Keratinocyte (primary cell): ENCODE data around the gene CHIT1. TPM values are rescaled to one million over a fixed set of nuclear protein-coding genes. Genes with fewer than 3 reads are reported as not detected.

Experiments
- DNase-seq: peaks from one replicate; pipeline ENCODE4 v3.0.0-alpha.2; 2011; ENCODE audit warnings: low read depth, missing footprints, low spot score
- FAIRE-seq: peaks from 2 replicates; lab custom pipeline; 2011; peaks lifted over from hg19 to GRCh38; lab: Jason Lieb, UNC
- H2AFZ ChIP-seq: 2 replicates; pipeline ENCODE4 v1.6.0; 2012; ENCODE audit warnings: low read length, control low read depth, inconsistent platforms; ENCODE audit not compliant: control insufficient read depth
- H3K27ac ChIP-seq: 2 replicates; pipeline ENCODE4 v1.5.1; 2011; ENCODE audit warnings: low read length; ENCODE audit not compliant: control insufficient read depth, insufficient read depth
- H3K27me3 ChIP-seq: 3 replicates; pipeline ENCODE4 v1.6.0; 2011; ENCODE audit warnings: low read length; ENCODE audit not compliant: control insufficient read depth, insufficient read depth; ENCODE audit errors: extremely low read depth
- H3K36me3 ChIP-seq, 2 experiments: 2 replicates in 1 of 2; 3 replicates in 1 of 2; pipeline ENCODE4 v1.5.1; 2011; ENCODE audit warnings: low read length in 2 of 2, mild to moderate bottlenecking in 1 of 2; ENCODE audit not compliant: control insufficient read depth in 2 of 2, insufficient read depth in 2 of 2; ENCODE audit errors: extremely low read depth in 1 of 2
- H3K4me1 ChIP-seq: 3 replicates; pipeline ENCODE4 v1.5.1; 2011; ENCODE audit warnings: low read length; ENCODE audit not compliant: control insufficient read depth, insufficient read depth; ENCODE audit errors: extremely low read depth
- H3K4me2 ChIP-seq: 3 replicates; pipeline ENCODE4 v1.6.0; 2011; ENCODE audit warnings: low read depth, low read length; ENCODE audit not compliant: control insufficient read depth, insufficient read depth; ENCODE audit errors: extremely low read depth
- H3K4me3 ChIP-seq, 3 experiments: fragments of 200-600 bp in 1 of 3; sonication (generic) in 1 of 3; 2 replicates in 2 of 3; 3 replicates in 1 of 3; pipeline ENCODE4 v1.5.1; 2011 to 2016; ENCODE audit warnings: low read length in 3 of 3, mild to moderate bottlenecking in 3 of 3, control low read depth in 2 of 3, inconsistent platforms in 1 of 3, low read depth in 1 of 3, mixed read lengths in 1 of 3, mixed run types in 1 of 3, moderate library complexity in 1 of 3; ENCODE audit not compliant: control insufficient read depth in 2 of 3, insufficient read depth in 2 of 3; ENCODE audit errors: extremely low read depth in 1 of 3
- H3K79me2 ChIP-seq: 2 replicates; pipeline ENCODE4 v1.6.0; 2012; ENCODE audit warnings: low read length; ENCODE audit not compliant: control insufficient read depth, insufficient read depth
- H3K9ac ChIP-seq: 3 replicates; pipeline ENCODE4 v1.6.0; 2011; ENCODE audit warnings: low read length; ENCODE audit not compliant: control insufficient read depth, insufficient read depth; ENCODE audit errors: extremely low read depth
- H3K9me1 ChIP-seq: 3 replicates; pipeline ENCODE4 v1.6.0; 2011; ENCODE audit warnings: low read length; ENCODE audit not compliant: control insufficient read depth, insufficient read depth; ENCODE audit errors: extremely low read depth
- H3K9me3 ChIP-seq: 2 replicates; pipeline ENCODE4 v1.5.1; 2012; ENCODE audit warnings: low read depth, low read length; ENCODE audit not compliant: control insufficient read depth
- H4K20me1 ChIP-seq: 3 replicates; pipeline ENCODE4 v1.6.0; 2011; ENCODE audit warnings: low read length; ENCODE audit not compliant: control insufficient read depth, insufficient read depth; ENCODE audit errors: extremely low read depth
- CTCF ChIP-seq, 3 experiments: IDR thresholded peaks in 1 of 3; conservative IDR thresholded peaks in 1 of 3; optimal IDR thresholded peaks in 1 of 3; 2 replicates in 2 of 3; 3 replicates in 1 of 3; pipeline versions ENCODE3 to v1.5.1; 2011; ENCODE audit warnings: low read length in 3 of 3, mild to moderate bottlenecking in 3 of 3, moderate library complexity in 2 of 3, control low read depth in 1 of 3, inconsistent platforms in 1 of 3; ENCODE audit not compliant: insufficient read depth in 2 of 3; ENCODE audit errors: extremely low read depth in 1 of 3
- EZH2 ChIP-seq: IDR thresholded peaks from one replicate; pipeline ENCODE4 v1.6.1; 2012; ENCODE audit warnings: inconsistent platforms, mild to moderate bottlenecking, low read length, moderate library complexity
- dilution Hi-C: fragments of 300-500 bp; cut with MboI; formaldehyde crosslinking; loops from one replicate; pipeline ENCODE4 v1.7.0; 2020; ENCODE audit warnings: low sequenced_read_pairs; ENCODE audit not compliant: extremely low pct_ligation_motif_present
- polyA plus RNA-seq, 5 experiments: library from polyadenylated mRNA; depleted of rRNA in 3 of 5; stranded (reverse) in 3 of 5; stranded (forward) in 1 of 5; unstranded in 1 of 5; fragments of >200 nt; gene quantifications; 1 replicate in 1 of 5; 2 replicates in 3 of 5; 3 replicates in 1 of 5; pipeline versions ENCODE4 v1.2.1 to v1.2.3, GENCODE V29; 2011 to 2012; ENCODE audit warnings: missing spikeins in 2 of 5, low read depth in 1 of 5, low replicate concordance in 1 of 5

Gene CHIT1
- polyA plus RNA-seq, 1 donor (not counting 4 experiments of a cell fraction or from before 2014, with no cell fraction given) = not detected

- H3K79me2 ChIP-seq = no peaks in the 10 kb centered on the region
- dilution Hi-C loops = no loop called here
- H3K27ac ChIP-seq = no peak overlapping the region
- peaks cover 60% of the 10 kb centered on the region for H3K4me1 ChIP-seq
- no peaks in the 10 kb centered on the region for H3K27me3 ChIP-seq
- H3K9me1 ChIP-seq = no peaks in the 10 kb centered on the region
- H4K20me1 ChIP-seq = no peaks in the 10 kb centered on the region
- no peak overlapping the region for H3K4me3 ChIP-seq
- no peak overlapping the region for H3K9ac ChIP-seq
- H2AFZ ChIP-seq = no peak overlapping the region
- H3K9me3 ChIP-seq = no peaks in the 10 kb centered on the region
- H3K36me3 ChIP-seq = no peaks in the 10 kb centered on the region
- no peak overlapping the region for H3K4me2 ChIP-seq
- FAIRE-seq (no peak), DNase-seq (no peak)
- TF ChIP-seq EZH2 (no peak), CTCF (optimal IDR thresholded peaks at IDR 0.05 in 1 of 3, IDR thresholded peaks at IDR 0.05 in 1 of 3, conservative IDR thresholded peaks at IDR 0.05 in 1 of 3; ENCODE audit: extremely low read depth in 1 of 3, insufficient read depth in 2 of 3, low read length in 3 of 3) (no peak)
Measured at GRCh38 chr1:203276408-203276807, 46.9 kb upstream of the CHIT1 start.

GRCh38 chr1:203275656-203276272 is 46.3 kb upstream of the CHIT1 start:
- no peaks in the 10 kb centered on the region for H3K36me3 ChIP-seq
- dilution Hi-C loops = no loop called here
- no peak for TF ChIP-seq CTCF (optimal IDR thresholded peaks at IDR 0.05 in 1 of 3, IDR thresholded peaks at IDR 0.05 in 1 of 3, conservative IDR thresholded peaks at IDR 0.05 in 1 of 3; ENCODE audit: extremely low read depth in 1 of 3, insufficient read depth in 2 of 3, low read length in 3 of 3)
- TF ChIP-seq EZH2 = no peak
- H3K27ac ChIP-seq = no peak overlapping the region
- no peak overlapping the region for H3K9ac ChIP-seq
- peaks cover 54% of the 10 kb centered on the region for H3K4me1 ChIP-seq
- no peak overlapping the region for H3K4me2 ChIP-seq
- no peaks in the 10 kb centered on the region for H3K9me1 ChIP-seq
- DNase-seq = no peak
- H4K20me1 ChIP-seq = no peaks in the 10 kb centered on the region
- no peaks in the 10 kb centered on the region for H3K79me2 ChIP-seq
- no peaks in the 10 kb centered on the region for H3K9me3 ChIP-seq
- H3K27me3 ChIP-seq = no peaks in the 10 kb centered on the region
- no peak for FAIRE-seq
- no peak overlapping the region for H2AFZ ChIP-seq
- H3K4me3 ChIP-seq = no peak overlapping the region
